Stomach (tissue), 9 donors: ENCODE results near the gene TAF1B. TPM values are rescaled to one million over a fixed set of nuclear protein-coding genes. Genes with fewer than 3 reads are reported as not detected.
A peak's percentile ranks its signal among the peaks of the same experiment; 100 is the strongest.

Experiments used
- DNase-seq, 2 donors: peaks; one replicate each; pipeline versions ENCODE4 v3.0.0 to v3.0.0-alpha.2; 2013 to 2019
- H3K27ac ChIP-seq, 5 donors: fragments of 200-600 bp in 4 of 5; sonication (generic) in 4 of 5; one replicate each; pipeline ENCODE4 v1.5.1; 2013 to 2019; ENCODE audit warnings: mild to moderate bottlenecking in 1 of 5, moderate library complexity in 1 of 5
- H3K27me3 ChIP-seq, 3 donors: fragments of 200-600 bp; sonication (generic); one replicate each; pipeline ENCODE4 v1.5.1; 2017 to 2019; ENCODE audit warnings: mixed run types in 1 of 3
- H3K36me3 ChIP-seq, 4 donors: fragments of 200-600 bp; sonication (generic); 1 replicate in 3 of 4; 2 replicates in 1 of 4; pipeline ENCODE4 v1.5.1; 2016 to 2019
- H3K4me1 ChIP-seq, 4 donors: fragments of 200-600 bp; sonication (generic); one replicate each; pipeline ENCODE4 v1.5.1; 2016 to 2019
- H3K4me3 ChIP-seq, 4 donors: fragments of 200-600 bp; sonication (generic) in 3 of 4; one replicate each; pipeline ENCODE4 v1.5.1; 2016 to 2019; ENCODE audit warnings: mild to moderate bottlenecking in 1 of 4
- H3K9me3 ChIP-seq, 4 donors: fragments of 200-600 bp; sonication (generic); one replicate each; pipeline ENCODE4 v1.5.1; 2016 to 2019
- CTCF ChIP-seq, 7 experiments: fragments of 450-650 bp in 4 of 7; fragments of 200-600 bp in 3 of 7; sonication (generic) in 3 of 7; IDR thresholded peaks; one replicate each; pipeline ENCODE4 v1.5.1; 2016 to 2019; ENCODE audit warnings: antibody characterized with exemption in 7 of 7, control low read depth in 2 of 7, mild to moderate bottlenecking in 1 of 7
- EP300 ChIP-seq: sonication (generic); formaldehyde crosslinking; IDR thresholded peaks from one replicate; pipeline ENCODE4 v1.6.1; 2017; ENCODE audit warnings: antibody characterized with exemption
- POLR2A ChIP-seq, 4 donors: fragments of 450-650 bp; IDR thresholded peaks; one replicate each; pipeline ENCODE4 v1.6.1; 2016; ENCODE audit warnings: antibody characterized with exemption in 4 of 4, control low read depth in 2 of 4, mild to moderate bottlenecking in 1 of 4, moderate library complexity in 1 of 4
- POLR2AphosphoS5 ChIP-seq, 3 donors: sonication (generic); formaldehyde crosslinking; IDR thresholded peaks; one replicate each; pipeline ENCODE4 v1.6.1; 2016; ENCODE audit warnings: antibody characterized with exemption in 3 of 3
- WGBS, 5 donors: extraction: QIAGEN DNeasy Blood & Tissue Kit in 3 of 5; methylation state at CpG; one replicate each; pipeline versions ENCODE4 v1.1.5 to v1.1.7; 2013 to 2018; 5-methylcytosine and 5-hydroxymethylcytosine counted together
- intact Hi-C: fragments of 100-400 bp; cut with DNase I; formaldehyde crosslinking; loops from one replicate; pipeline ENCODE4 v1.15.1; 2023; ENCODE audit warnings: low total_unique reads
- polyA plus RNA-seq, 3 donors: library from polyadenylated mRNA; stranded (reverse); fragments of 200-250 nt; gene quantifications; one replicate each; pipeline ENCODE4 v1.2.3, GENCODE V29; 2013
- total RNA-seq, 5 donors: library from RNA; depleted of rRNA; stranded (reverse); fragments of >200 nt; gene quantifications; one replicate each; pipeline versions ENCODE4 v1.1.0 to v1.2.3, GENCODE V29; 2014 to 2016
- donor health status: healthy with polysubstance abuse.
- donor health status: Bipolar disorder and iron deficiency.
- donor health status: healthy.

Gene TAF1B
- total and polyA plus RNA-seq, 8 donors = 3.8 to 34.6 (median 6.4) TPM

GRCh38 chr2:9813312-9814128 lies 29.8 kb upstream of the TAF1B start:
- no peak for TF ChIP-seq POLR2A (IDR thresholded peaks at IDR 0.05)
- TF ChIP-seq CTCF (IDR thresholded peaks at IDR 0.05) = peak in 6 of 7 experiments; percentile 20 to 96 (median 88)
- TF ChIP-seq EP300 = no peak
- TF ChIP-seq POLR2AphosphoS5 (IDR thresholded peaks at IDR 0.05) = peak in 1 of 3 donors; percentile 49
- DNase-seq = peak; percentile 77 to 90
- WGBS, 5 donors = 19 to 32% (median 22%) methylated on average over 11 to 24 of the region's 24 CpGs
- Histone ChIP-seq H3K27me3 (peaks cover 0 to 6% (median 0%) of the 10 kb centered on the region in 3 donors), H3K36me3 (no peaks in the 10 kb centered on the region), H3K4me1 (peaks cover 6 to 33% (median 22%) of the 10 kb centered on the region in 4 donors), H3K9me3 (no peaks in the 10 kb centered on the region), H3K27ac (no peak overlapping the region), H3K4me3 (peak overlapping the region in 3 of 4 donors; percentile 12 to 34 (median 16))
- intact Hi-C loops = loop anchor here (10.0 kb wide), 1 partner anchor 241 kb away; no protein-coding TSS in a partner anchor

DNA sequence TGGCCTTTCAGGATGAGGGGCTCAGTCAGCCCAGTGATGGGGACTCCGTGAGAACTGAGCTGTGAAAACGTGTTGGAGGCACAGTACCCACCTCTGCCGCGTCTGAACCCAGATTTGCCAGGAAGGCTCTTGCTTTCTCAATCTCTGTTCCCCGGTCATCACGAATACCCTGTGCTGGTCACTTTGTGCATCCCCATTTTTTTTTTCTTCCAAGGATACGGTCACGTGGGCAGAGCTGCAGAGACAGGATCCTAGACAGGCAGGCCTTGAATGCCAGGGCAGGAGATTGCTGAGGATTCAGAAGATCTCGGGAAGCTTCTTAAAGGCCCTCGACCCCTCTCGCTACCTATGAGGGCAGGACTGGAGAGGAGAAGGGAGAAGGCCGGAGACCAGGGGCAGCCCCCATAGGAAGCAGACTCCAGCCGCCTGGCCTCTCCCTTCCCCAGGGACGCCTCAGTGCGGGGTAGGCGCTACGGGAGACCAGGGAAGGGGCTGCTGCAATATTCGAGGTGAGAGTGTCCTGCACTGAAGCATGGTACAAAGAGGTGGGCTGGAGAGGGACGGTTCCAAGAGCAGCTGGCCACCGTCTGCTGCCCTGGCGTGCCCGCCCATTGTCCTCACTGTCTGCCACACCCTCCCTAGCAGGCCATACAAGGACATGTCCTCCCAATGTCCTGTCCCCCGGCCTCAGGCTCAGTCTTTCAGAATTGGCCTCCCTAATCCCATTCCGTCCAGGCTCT lies 29.0 kb upstream of the TAF1B start:
- Histone ChIP-seq H3K9me3 (no peaks in the 10 kb centered on the region), H3K27ac (no peak overlapping the region), H3K4me1 (peaks cover 6 to 25% (median 17%) of the 10 kb centered on the region in 4 donors), H3K27me3 (peaks cover 0 to 6% (median 0%) of the 10 kb centered on the region in 3 donors), H3K36me3 (no peaks in the 10 kb centered on the region), H3K4me3 (peak overlapping the region in 3 of 4 donors; percentile 12 to 34 (median 16))
- no peak for TF ChIP-seq POLR2AphosphoS5 (IDR thresholded peaks at IDR 0.05)
- TF ChIP-seq POLR2A (IDR thresholded peaks at IDR 0.05) = no peak
- no peak for TF ChIP-seq EP300
- TF ChIP-seq CTCF (IDR thresholded peaks at IDR 0.05) = no peak
- 63 to 69% (median 65%) methylated on average over 23 to 24 of the region's 24 CpGs for WGBS, 5 donors
- peak in 1 of 2 donors; percentile 17 for DNase-seq
- intact Hi-C loops = loop anchor here (10.0 kb wide), 1 partner anchor 241 kb away; no protein-coding TSS in a partner anchor

DNA sequence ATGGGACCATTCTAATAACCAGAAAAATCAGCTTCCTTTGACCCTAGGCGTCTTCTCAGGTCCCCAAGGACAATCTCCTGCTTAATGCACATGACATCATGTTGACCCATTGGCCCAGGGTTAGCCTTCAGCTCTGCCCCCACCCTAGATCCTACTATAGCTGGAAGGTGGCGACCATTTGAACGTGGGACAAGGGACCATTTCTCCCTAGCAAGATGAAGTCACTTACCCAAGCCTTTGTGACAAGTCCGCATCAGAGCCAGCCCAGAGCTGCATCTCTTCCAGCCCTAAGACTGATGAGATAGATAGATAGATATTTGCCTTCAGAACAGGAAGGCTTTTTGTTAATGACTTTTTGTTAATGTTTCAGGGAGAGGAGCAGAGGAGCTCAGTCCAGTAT lies 28.2 kb upstream of the TAF1B start:
- Histone ChIP-seq H3K27ac (no peak overlapping the region), H3K36me3 (no peaks in the 10 kb centered on the region), H3K4me3 (no peak overlapping the region), H3K9me3 (no peaks in the 10 kb centered on the region), H3K4me1 (peaks cover 6 to 20% (median 13%) of the 10 kb centered on the region in 4 donors), H3K27me3 (peaks cover 0 to 6% (median 0%) of the 10 kb centered on the region in 3 donors)
- WGBS, 5 donors = 90 to 97% (median 95%) methylated on average over 4 of the region's 4 CpGs
- intact Hi-C loops = loop anchor here (10.0 kb wide), 1 partner anchor 240 kb away; no protein-coding TSS in a partner anchor
- peak in 1 of 2 donors; percentile 17 for DNase-seq
- TF ChIP-seq CTCF (IDR thresholded peaks at IDR 0.05) = no peak
- TF ChIP-seq EP300 = no peak
- no peak for TF ChIP-seq POLR2A (IDR thresholded peaks at IDR 0.05)
- TF ChIP-seq POLR2AphosphoS5 (IDR thresholded peaks at IDR 0.05) = no peak

- intact Hi-C loops = loop anchor here (10.0 kb wide), 1 partner anchor 239 kb away; no protein-coding TSS in a partner anchor
- Histone ChIP-seq H3K36me3 (no peaks in the 10 kb centered on the region), H3K4me3 (no peak overlapping the region), H3K9me3 (no peaks in the 10 kb centered on the region), H3K27ac (no peak overlapping the region), H3K4me1 (peaks cover 6 to 20% (median 13%) of the 10 kb centered on the region in 4 donors), H3K27me3 (peaks cover 0 to 6% (median 0%) of the 10 kb centered on the region in 3 donors)
- WGBS, 5 donors = 77 to 91% (median 89%) methylated on average over 17 of the region's 17 CpGs
- TF ChIP-seq POLR2AphosphoS5 (IDR thresholded peaks at IDR 0.05) (no peak), POLR2A (IDR thresholded peaks at IDR 0.05) (no peak), CTCF (IDR thresholded peaks at IDR 0.05) (no peak), EP300 (no peak)
- DNase-seq = peak in 1 of 2 donors; percentile 22
Observed at GRCh38 chr2:9815844-9816279, 27.4 kb upstream of the TAF1B start.
